Measurements from ENCODE around the gene GNL1.

GRCh38 chr6:30560930-30561329 lies 4.6 kb upstream of the GNL1 start:
- TF ChIP-seq EZH2 (IDR thresholded peaks at IDR 0.05) (no peak), CTCF (IDR thresholded peaks at IDR 0.05 in 2 of 3, conservative IDR thresholded peaks at IDR 0.05 in 1 of 3; ENCODE audit: borderline replicate concordance in 1 of 3, insufficient read depth in 1 of 3, low read depth in 2 of 3, low read length in 2 of 3) (no peak), POLR2AphosphoS5 (IDR thresholded peaks at IDR 0.05; ENCODE audit: low read depth, low read length) (no peak), EZH2phosphoT487 (IDR thresholded peaks at IDR 0.05; ENCODE audit: borderline replicate concordance) (no peak)

Data from HCT116 (cell line).